K562 (cell line): ENCODE results near the gene MAST1. TPM values are rescaled to one million over a fixed set of nuclear protein-coding genes. Genes with fewer than 3 reads are reported as not detected.

Experiments used
- ARID3B ChIP-seq: fragments of 250-450 bp; sonication (Bioruptor Pico); IDR thresholded peaks from 2 replicates; pipeline ENCODE4 v1.4.0; 2020; ENCODE audit warnings: borderline replicate concordance
- CAMTA2 ChIP-seq: fragments of 250-450 bp; sonication (Bioruptor Pico); conservative IDR thresholded peaks from 2 replicates; pipeline ENCODE4 v1.5.1; 2022
- CBFB ChIP-seq: sonication (generic); formaldehyde crosslinking; IDR thresholded peaks from 2 replicates; pipeline ENCODE4 v1.4.0; 2020; ENCODE audit warnings: mild to moderate bottlenecking, missing genetic modification reagents
- CBX1 ChIP-seq: sonication (generic); IDR thresholded peaks from 2 replicates; pipeline ENCODE4 v1.6.1; 2016; ENCODE audit warnings: antibody characterized with exemption, low read depth, mild to moderate bottlenecking
- CC2D1A ChIP-seq: fragments of 450-650 bp; IDR thresholded peaks from 2 replicates; pipeline ENCODE4 v1.6.1; 2017; ENCODE audit warnings: mild to moderate bottlenecking
- CHAMP1 ChIP-seq: fragments of 450-650 bp; IDR thresholded peaks from 2 replicates; pipeline ENCODE4 v1.6.1; 2016; ENCODE audit warnings: mild to moderate bottlenecking
- DEAF1 ChIP-seq: fragments of 450-650 bp; formaldehyde crosslinking; IDR thresholded peaks from 2 replicates; pipeline ENCODE4 v1.4.0; 2020; ENCODE audit warnings: mild to moderate bottlenecking, moderate library complexity
- FIP1L1 ChIP-seq: fragments of 200-400 bp; formaldehyde crosslinking; IDR thresholded peaks from 2 replicates; pipeline ENCODE4 v1.6.1; 2018; ENCODE audit warnings: mild to moderate bottlenecking, low read depth, low read length; ENCODE audit not compliant: poor library complexity, severe bottlenecking
- FOXO4 ChIP-seq: fragments of 450-650 bp; formaldehyde crosslinking; IDR thresholded peaks from 2 replicates; pipeline ENCODE4 v1.4.0; 2020; ENCODE audit warnings: mild to moderate bottlenecking, moderate library complexity
- GATAD2B ChIP-seq: fragments of 450-650 bp; IDR thresholded peaks from 2 replicates; pipeline ENCODE4 v1.6.1; 2017; ENCODE audit warnings: mild to moderate bottlenecking, borderline replicate concordance
- MEIS2 ChIP-seq: fragments of 450-650 bp; IDR thresholded peaks from 2 replicates; pipeline ENCODE4 v1.6.1; 2014; ENCODE audit warnings: mild to moderate bottlenecking; ENCODE audit not compliant: partially characterized antibody
- NCOA4 ChIP-seq: fragments of 450-650 bp; IDR thresholded peaks from 2 replicates; pipeline ENCODE4 v1.6.1; 2018; ENCODE audit warnings: mild to moderate bottlenecking; ENCODE audit not compliant: partially characterized antibody
- NELFE ChIP-seq: IDR thresholded peaks from 2 replicates; pipeline ENCODE4 v1.6.1; 2011; ENCODE audit warnings: mild to moderate bottlenecking; ENCODE audit not compliant: insufficient read depth, insufficient read length
- RB1 ChIP-seq: fragments of 450-650 bp; IDR thresholded peaks from 2 replicates; pipeline ENCODE4 v1.6.1; 2017; ENCODE audit warnings: low read depth, mild to moderate bottlenecking
- TRIM28 ChIP-seq: fragments of 450-650 bp; IDR thresholded peaks from 2 replicates; pipeline ENCODE4 v1.6.1; 2017
- VEZF1 ChIP-seq: fragments of 200-800 bp; sonication (Bioruptor generic); IDR thresholded peaks from 2 replicates; pipeline ENCODE4 v1.6.1; 2017; ENCODE audit warnings: missing genetic modification characterization, missing compliant biosample characterization
- ZC3H8 ChIP-seq: fragments of 450-650 bp; IDR thresholded peaks from 2 replicates; pipeline ENCODE4 v1.6.1; 2017
- ZEB2 ChIP-seq: fragments of 450-650 bp; IDR thresholded peaks from 2 replicates; pipeline ENCODE4 v1.6.1; 2016
- ZNF217 ChIP-seq: sonication (generic); formaldehyde crosslinking; IDR thresholded peaks from 2 replicates; pipeline ENCODE4 v1.8.0; 2022; ENCODE audit warnings: mild to moderate bottlenecking, missing genetic modification reagents
- ZNF384 ChIP-seq: IDR thresholded peaks from 2 replicates; pipeline ENCODE4 v1.6.1; 2012; ENCODE audit warnings: low read depth, low read length, improper control_type of control experiment
- polyA plus RNA-seq, 8 experiments: library from polyadenylated mRNA; depleted of rRNA in 4 of 8; stranded (reverse) in 5 of 8; unstranded in 3 of 8; fragments of >200 nt; fragmentation: Nextera tagmentation in 2 of 8; fragmentation: Illumina TruSeq in 1 of 8; extraction: Ambion mirVana in 2 of 8; extraction: Trizol in 1 of 8; gene quantifications; 2 replicates each; pipeline versions ENCODE4 v1.2.1 to v1.2.3, GENCODE V29; 2011 to 2014; ENCODE audit warnings: inconsistent platforms in 1 of 8, missing spikeins in 1 of 8
- total RNA-seq, 7 experiments: library from RNA; depleted of rRNA in 6 of 7; stranded (reverse); fragments of >200 nt in 6 of 7; fragmentation: Illumina TruSeq in 2 of 7; extraction: Trizol in 2 of 7; gene quantifications; 2 replicates each; pipeline versions ENCODE4 v1.2.1 to v1.2.3, GENCODE V29; 2011 to 2021; ENCODE audit warnings: low replicate concordance in 1 of 7

Gene MAST1
- total and polyA plus RNA-seq, 9 of the 15 experiments (the other 6 are each of a cell fraction or from before 2014, with no cell fraction given), result 0.48 to 10.3 (median 3.9) TPM

- TF ChIP-seq CHAMP1 (no peak), CAMTA2 (CRISPR knock-in tag) (no peak), ZEB2 (no peak), CC2D1A (0 out of 2 replicates have a peak, but pooled peaks have one; percentile 9), ZNF384 (peak; percentile 50; the same call in 1 of the 2 replicates), FOXO4 (no peak), TRIM28 (no peak), NELFE (no peak), MEIS2 (peak; percentile 49), ZC3H8 (no peak), NCOA4 (no peak), ZNF217 (no peak), ARID3B (CRISPR knock-in tag) (no peak), CBX1 (0 out of 2 replicates have a peak, but pooled peaks have one; percentile 42), RB1 (peak; percentile 97), GATAD2B (no peak), CBFB (CRISPR knock-in tag) (no peak), FIP1L1 (peak; percentile 44), VEZF1 (CRISPR knock-in tag) (peak; percentile 87), DEAF1 (CRISPR knock-in tag) (peak; percentile 92)
These were observed 9.1 kb downstream of the MAST1 start (continued) for GRCh38 chr19:12847159-12848139.
